Stimulated activated CD4-positive, alpha-beta T cell treated with anti-CD3 and anti-CD28 coated beads, Interleukin-1b, Interleukin-23, amount 100 ng/mL, for 1 hour (primary cell): ENCODE results near the gene IGSF23.
"Not testable (repeated sequence)": the region's sequence is repeated elsewhere in the genome, so short reads cannot be mapped to it uniquely, and the experiment has no call there.

Experiments used
- DNase-seq, 2 donors: peaks; one replicate each; pipeline ENCODE4 v3.0.0-alpha.2; 2020; ENCODE audit warnings: low read depth in 2 of 2

IGSF23 gene

GRCh38 chr19:44587963-44588770 is 25.2 kb upstream of the IGSF23 start:
- no peak for DNase-seq

DNA sequence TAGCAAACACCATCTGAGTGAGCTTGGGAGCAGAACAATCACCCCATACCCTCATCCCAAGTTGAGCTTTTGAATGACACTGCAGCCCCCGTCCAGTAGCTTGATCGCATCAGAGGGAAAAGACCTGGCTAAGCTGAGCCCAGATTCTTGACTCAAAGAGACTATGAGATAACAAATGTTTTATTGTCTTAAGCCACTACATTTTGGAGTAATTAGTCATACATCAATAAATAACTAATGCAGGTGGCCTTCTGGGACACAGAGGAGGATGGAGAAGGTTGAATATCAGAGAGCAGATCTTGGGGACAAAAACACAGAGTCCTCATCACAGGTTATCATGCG is 24.6 kb upstream of the IGSF23 start:
- no peak for DNase-seq

- DNase-seq: no peak
Measured at GRCh38 chr19:44590245-44591059, 22.9 kb upstream of the IGSF23 start.

- DNase-seq: not testable (repeated sequence)
Measured at GRCh38 chr19:44591340-44591993, 21.9 kb upstream of the IGSF23 start.

- no peak for DNase-seq
Measured at GRCh38 chr19:44592451-44592890, 20.9 kb upstream of the IGSF23 start.

GRCh38 chr19:44593294-44593693 is 20.1 kb upstream of the IGSF23 start:
- DNase-seq: no peak

DNA sequence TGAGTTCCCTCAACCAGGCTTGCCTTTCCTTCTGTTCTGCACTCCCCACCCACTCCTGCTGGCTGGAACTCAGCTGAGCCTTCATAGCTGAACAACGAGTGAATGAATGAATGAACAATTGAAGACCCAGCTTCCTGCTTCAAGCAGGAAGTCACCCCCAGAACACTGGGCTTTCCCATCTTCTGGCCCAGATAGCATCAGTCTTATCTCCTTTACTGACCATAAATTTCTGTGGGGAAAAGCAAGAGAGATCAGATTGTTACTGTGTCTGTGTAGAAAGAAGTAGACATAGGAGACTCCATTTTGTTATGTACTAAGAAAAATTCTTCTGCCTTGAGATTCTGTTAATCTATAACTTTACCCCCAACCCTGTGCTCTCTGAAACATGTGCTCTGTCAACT is 19.5 kb upstream of the IGSF23 start:
- not testable (repeated sequence) for DNase-seq

- no peak for DNase-seq
Measured at GRCh38 chr19:44596428-44597130, 16.8 kb upstream of the IGSF23 start.

DNA sequence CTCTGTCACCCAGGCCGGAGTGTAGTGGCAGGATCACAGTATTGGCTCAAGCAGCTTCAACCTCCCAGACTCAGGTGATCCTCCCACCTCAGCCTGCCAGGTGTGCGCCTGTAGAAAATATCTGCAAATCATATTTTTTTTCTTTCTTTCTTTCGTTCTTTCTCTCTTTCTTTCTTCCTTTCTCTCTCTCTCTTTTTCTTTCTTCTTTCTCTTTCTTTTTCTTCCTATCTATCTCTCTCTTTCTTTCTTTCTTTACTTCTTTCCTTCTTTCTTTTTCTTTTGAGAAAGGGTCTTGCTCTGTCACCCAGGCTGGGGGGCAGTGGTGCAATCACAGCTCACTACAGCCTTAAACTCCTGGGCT is 16.3 kb upstream of the IGSF23 start:
- no peak for DNase-seq

DNA sequence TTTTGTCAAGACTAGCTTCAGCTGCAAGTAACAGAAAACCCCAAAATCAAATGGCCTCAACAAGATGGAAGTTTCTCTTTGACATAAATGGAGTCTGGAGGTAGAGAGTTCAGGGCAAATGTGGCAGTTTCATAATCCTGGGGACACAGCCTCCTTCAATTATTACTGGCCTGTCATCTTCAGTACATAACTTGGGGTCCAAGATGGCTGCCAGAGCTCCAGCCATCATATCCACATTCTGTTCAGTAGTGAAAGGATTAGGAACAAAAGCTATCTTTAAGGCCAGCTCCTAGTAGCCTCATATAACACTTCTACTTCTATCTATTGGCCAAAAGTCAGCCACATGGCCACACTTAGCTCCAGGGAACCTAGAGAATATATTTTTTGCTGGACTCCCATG is 15.0 kb upstream of the IGSF23 start:
- no peak for DNase-seq

- DNase-seq: no peak
Measured at GRCh38 chr19:44598880-44599279, 14.5 kb upstream of the IGSF23 start.

GRCh38 chr19:44600466-44600865 is 12.9 kb upstream of the IGSF23 start:
- DNase-seq: no peak

DNA sequence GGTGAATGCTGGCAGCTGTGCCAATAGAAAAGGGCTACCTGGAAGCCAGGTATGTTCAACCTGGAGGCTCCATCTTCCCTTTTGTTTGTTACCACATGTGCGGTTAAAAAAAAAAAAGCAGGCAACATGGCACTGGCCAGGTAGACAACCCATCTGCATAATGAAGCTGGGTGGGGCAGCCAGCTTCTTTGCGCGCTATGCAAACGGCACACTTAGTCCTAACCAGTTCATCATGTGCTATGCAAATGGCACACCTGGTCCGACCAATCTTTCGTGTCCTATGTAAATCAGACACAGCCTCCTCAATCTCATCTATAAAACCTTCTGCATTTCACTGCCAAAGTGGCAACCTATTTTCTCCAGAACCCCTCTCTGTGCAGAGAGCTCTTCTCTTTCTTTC is 11.3 kb upstream of the IGSF23 start:
- DNase-seq: no peak

DNA sequence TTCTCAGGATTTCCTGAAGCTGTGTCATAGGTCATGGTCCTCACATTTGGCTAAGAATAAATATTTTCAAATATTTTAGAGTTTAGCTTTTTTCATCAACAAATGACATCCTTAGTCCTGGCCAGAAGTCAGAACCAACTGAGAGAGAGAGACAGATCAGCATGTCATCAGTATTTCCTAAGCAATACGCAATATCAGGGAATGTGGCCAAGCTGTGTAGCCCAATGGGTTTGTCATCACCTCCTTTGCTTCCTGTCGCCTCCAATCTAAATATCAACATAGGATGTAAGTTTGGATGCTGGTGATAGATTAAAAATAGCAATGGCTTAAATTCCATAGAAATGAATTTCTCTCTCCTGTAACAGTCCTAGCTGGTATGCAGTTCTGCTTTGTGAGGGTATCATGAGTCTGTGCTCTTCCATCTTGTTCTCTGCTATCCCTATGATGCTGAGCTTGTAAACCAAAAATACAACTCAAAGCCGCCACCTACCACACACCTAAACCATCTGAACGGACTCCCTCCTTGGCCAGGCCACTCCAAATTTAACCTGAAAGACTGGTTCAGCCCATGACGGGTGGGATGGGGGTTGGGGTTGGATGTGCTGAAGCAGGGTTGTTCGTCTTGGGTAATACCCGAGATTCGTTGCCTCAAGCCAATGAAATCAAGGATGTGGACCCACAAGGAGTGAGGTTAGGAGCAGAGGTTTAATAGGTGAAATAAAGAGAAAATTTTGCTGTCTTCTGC is 10.0 kb upstream of the IGSF23 start:
- no peak for DNase-seq

- no peak for DNase-seq
Measured at GRCh38 chr19:44604241-44604640, 9.1 kb upstream of the IGSF23 start.

GRCh38 chr19:44605547-44605946 is 7.8 kb upstream of the IGSF23 start:
- DNase-seq: no peak

DNA sequence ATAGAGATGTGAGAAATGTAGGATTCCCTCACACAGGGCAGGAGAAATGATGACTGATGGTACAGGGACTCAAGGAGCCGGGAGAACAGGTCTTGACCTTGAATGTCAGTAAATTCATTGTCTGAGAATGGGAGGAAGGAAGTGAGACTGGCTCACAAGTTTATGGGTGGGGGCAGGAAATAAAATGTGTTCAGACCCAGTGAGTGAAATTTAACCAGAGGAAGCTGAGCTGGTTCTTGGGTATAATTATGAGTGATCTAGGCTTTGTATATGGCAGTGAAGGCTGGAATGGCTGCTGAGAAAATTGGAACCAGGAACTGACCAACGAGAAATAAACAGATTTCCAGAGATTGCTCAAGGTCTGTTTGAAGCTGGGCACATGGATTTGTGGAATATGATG is 6.3 kb upstream of the IGSF23 start:
- DNase-seq: no peak

DNA sequence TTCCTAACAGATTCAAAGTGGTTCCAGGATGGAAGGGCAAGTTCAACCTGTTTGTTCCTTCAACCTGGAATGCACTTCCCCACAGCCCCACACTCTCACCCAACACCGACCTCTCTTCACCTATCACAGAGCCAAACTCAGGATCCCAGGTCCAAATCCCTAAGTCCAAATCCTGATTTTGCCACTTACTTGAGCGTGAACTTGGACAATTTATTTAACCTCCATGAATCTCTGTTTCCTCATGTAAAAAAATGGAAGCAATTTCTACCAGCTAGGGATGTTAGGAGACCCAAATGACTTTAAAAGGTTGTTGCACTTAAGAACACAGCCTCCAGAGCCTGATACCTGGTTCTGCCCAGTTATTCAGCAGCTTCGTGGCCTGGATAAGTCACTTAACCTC is 5.4 kb upstream of the IGSF23 start:
- no peak for DNase-seq

DNA sequence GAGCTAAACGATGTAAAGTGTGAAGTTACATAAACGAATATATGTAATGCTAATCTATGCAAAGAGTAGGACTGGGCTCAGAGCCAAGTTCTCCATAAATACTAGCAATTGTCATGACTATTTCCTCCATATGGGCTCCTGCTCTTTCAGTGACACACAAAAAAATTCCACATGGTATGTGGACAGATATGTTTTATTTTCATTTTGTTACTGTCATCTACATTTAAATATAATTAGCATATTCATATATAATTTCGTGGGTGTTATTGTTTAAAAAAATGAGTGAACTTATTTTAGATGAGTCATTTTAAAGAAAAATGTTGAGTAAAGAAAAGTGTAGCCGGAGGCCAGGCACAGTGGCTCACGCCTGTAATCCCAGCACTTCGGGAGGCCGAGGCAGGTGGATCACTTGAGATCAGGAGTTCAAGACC is 5.0 kb upstream of the IGSF23 start:
- no peak for DNase-seq

DNA sequence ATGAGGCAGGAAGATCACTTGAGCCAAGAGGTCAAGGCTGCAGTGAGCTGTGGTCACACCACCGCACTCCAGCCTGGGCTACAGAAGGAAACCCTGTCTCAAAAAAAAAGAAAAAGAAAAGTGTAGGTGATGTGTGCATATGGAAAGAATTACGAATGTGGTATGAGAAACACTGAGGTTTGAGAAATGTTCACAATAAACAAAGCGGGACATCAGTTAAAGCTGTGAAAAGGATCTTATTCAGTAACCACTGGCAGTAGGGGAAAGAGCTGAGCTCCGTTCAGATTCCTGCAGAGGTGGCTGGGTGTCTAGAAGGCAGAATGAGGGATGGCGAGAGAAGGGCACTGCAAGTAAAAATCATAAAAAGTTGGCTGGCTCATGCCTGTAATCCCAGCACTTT is 4.1 kb upstream of the IGSF23 start:
- DNase-seq: no peak

DNA sequence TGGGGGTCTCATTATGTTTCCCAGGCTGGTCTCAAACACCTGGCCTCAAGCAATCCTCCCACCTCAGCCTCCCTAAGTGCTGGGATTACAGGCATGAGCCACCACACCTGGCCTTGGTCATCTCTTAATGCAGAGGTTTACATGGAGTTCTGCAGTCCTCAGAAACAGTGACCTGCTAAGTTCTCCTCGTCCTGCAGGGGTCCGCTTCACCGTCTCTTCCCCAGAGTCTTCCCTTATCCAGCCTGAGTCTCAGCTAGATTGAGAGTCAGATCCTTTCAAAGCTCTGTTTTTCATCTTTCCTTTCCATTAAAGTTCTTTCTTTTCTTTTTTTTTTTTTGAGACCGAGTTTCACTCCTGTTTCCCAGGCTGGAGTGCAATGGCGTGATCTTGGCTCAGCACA is 2.9 kb upstream of the IGSF23 start:
- not testable (repeated sequence) for DNase-seq
